Nephron (organoid): ENCODE data around the gene MGP.
A peak's percentile ranks its signal among the peaks of the same experiment; 100 is the strongest.

Experiments
- H3K27ac Mint-ChIP-seq, 3 experiments: 2 replicates each; pipeline ENCODE4 v1.8.0; 2020; ENCODE audit warnings: mixed read lengths in 3 of 3, mild to moderate bottlenecking in 2 of 3, moderate library complexity in 1 of 3
- H3K27me3 Mint-ChIP-seq: 2 replicates; pipeline ENCODE4 v1.8.0; 2021; ENCODE audit warnings: low read depth, mild to moderate bottlenecking, moderate library complexity, mixed read lengths
- H3K36me3 Mint-ChIP-seq: 2 replicates; pipeline ENCODE4 v1.8.0; 2020; ENCODE audit warnings: low read depth, mixed read lengths
- H3K4me1 Mint-ChIP-seq: 2 replicates; pipeline ENCODE4 v1.8.0; 2020; ENCODE audit warnings: mixed read lengths
- H3K4me3 Mint-ChIP-seq, 3 experiments: 2 replicates each; pipeline ENCODE4 v1.8.0; 2020; ENCODE audit warnings: mild to moderate bottlenecking in 3 of 3, mixed read lengths in 3 of 3, moderate library complexity in 2 of 3
- H3K9me3 Mint-ChIP-seq: 2 replicates; pipeline ENCODE4 v1.8.0; 2020; ENCODE audit warnings: mixed read lengths
- TF ChIP-seq, protein P1 (sequence below), 3 experiments: fragments of 200-600 bp; sonication (generic); IDR thresholded peaks; one replicate each; pipeline ENCODE4 v1.5.0; 2021; ENCODE audit warnings: antibody characterized with exemption in 3 of 3; ENCODE audit not compliant: unreplicated experiment in 3 of 3

Gene MGP

DNA sequence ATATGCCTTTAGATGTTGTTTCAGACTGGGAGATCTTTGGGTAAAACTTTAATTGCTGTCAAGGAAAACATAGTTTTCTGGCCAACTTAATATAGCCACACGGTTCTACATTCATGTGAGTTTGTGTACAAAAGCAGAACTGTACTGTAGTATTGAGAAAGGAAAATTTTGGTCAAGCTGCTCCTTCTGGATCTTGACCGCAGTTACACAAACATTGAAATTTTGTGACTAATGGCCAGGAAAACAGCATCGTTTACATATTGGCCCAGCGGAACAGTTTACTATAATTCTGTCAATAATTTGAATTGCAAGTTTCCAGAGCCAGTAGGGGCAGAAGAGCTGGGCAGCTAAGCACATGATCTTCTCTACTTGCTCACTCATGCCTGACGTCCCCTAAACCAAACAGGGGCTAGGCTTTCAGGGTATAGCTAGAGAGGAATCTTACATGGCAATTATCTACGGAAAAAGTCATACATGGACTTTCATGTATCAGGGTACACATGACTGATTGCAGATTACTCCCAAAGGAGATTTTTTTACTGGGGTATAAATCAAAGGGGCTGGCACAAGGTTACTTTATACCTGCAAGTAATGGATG lies 31.0 kb downstream of the MGP start:
- H3K36me3 Mint-ChIP-seq, result peaks cover 9% of the 10 kb centered on the region
- H3K27me3 Mint-ChIP-seq, result peaks cover 3% of the 10 kb centered on the region
- peak overlapping the region; percentile 33 to 61 (median 52) for H3K27ac Mint-ChIP-seq
- H3K4me3 Mint-ChIP-seq, result peak overlapping the region in 1 of 3 experiments; percentile 18
- peaks cover 15% of the 10 kb centered on the region for H3K4me1 Mint-ChIP-seq
- H3K9me3 Mint-ChIP-seq, result peaks cover 31% of the 10 kb centered on the region
- TF ChIP-seq, protein P1, sequence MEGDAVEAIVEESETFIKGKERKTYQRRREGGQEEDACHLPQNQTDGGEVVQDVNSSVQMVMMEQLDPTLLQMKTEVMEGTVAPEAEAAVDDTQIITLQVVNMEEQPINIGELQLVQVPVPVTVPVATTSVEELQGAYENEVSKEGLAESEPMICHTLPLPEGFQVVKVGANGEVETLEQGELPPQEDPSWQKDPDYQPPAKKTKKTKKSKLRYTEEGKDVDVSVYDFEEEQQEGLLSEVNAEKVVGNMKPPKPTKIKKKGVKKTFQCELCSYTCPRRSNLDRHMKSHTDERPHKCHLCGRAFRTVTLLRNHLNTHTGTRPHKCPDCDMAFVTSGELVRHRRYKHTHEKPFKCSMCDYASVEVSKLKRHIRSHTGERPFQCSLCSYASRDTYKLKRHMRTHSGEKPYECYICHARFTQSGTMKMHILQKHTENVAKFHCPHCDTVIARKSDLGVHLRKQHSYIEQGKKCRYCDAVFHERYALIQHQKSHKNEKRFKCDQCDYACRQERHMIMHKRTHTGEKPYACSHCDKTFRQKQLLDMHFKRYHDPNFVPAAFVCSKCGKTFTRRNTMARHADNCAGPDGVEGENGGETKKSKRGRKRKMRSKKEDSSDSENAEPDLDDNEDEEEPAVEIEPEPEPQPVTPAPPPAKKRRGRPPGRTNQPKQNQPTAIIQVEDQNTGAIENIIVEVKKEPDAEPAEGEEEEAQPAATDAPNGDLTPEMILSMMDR (IDR thresholded peaks at IDR 0.05; ENCODE audit: unreplicated experiment in 3 of 3), result no peak

DNA sequence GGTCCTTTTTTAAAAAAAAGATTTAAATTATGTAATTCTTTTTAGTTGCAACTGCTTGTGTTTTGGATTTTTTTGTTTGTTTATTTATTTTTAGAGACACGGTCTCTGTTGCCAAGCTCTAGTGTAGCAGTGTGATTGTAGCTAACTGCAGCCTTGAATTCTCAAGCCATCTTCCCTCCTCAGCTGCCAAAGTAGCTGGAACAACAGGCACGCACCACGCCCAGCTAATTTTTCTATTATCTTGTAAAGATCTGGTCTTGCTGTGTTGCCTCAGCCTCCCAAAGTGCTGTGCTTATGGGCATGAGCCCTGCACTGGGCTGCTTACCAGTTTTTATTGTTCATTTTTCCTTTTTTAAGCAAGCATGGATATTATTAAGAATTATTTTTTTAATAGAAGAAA lies 31.7 kb downstream of the MGP start:
- TF ChIP-seq, protein P1 (IDR thresholded peaks at IDR 0.05; ENCODE audit: unreplicated experiment in 3 of 3), result no peak
- Mint-ChIP-seq H3K4me1 (peaks cover 23% of the 10 kb centered on the region), H3K4me3 (no peak overlapping the region), H3K27ac (no peak overlapping the region), H3K9me3 (peaks cover 24% of the 10 kb centered on the region), H3K27me3 (no peaks in the 10 kb centered on the region), H3K36me3 (peaks cover 6% of the 10 kb centered on the region)

DNA sequence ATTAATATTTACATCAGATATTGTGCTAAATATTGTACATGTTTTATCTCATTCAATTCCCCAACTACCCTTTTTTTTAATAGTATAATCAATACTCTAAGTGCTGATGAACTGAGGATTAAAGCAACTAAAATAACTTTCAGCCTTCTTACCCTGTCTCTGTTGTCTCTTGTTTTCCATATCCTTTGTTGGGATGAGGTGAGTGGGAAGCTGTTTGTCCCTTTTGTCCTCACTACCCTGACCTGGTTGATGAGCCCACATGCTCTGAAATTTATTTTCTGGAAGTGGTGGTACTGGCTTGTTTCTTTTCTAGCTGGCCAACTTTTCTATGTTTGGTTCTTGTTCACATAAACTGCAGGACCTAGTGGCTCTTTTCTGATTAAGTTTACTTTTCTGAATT lies 32.8 kb downstream of the MGP start:
- Mint-ChIP-seq H3K4me3 (no peak overlapping the region), H3K27me3 (no peaks in the 10 kb centered on the region), H3K27ac (no peak overlapping the region), H3K4me1 (peaks cover 33% of the 10 kb centered on the region), H3K36me3 (peaks cover 6% of the 10 kb centered on the region), H3K9me3 (peaks cover 15% of the 10 kb centered on the region)
- TF ChIP-seq, protein P1 (IDR thresholded peaks at IDR 0.05; ENCODE audit: unreplicated experiment in 3 of 3), result no peak

DNA sequence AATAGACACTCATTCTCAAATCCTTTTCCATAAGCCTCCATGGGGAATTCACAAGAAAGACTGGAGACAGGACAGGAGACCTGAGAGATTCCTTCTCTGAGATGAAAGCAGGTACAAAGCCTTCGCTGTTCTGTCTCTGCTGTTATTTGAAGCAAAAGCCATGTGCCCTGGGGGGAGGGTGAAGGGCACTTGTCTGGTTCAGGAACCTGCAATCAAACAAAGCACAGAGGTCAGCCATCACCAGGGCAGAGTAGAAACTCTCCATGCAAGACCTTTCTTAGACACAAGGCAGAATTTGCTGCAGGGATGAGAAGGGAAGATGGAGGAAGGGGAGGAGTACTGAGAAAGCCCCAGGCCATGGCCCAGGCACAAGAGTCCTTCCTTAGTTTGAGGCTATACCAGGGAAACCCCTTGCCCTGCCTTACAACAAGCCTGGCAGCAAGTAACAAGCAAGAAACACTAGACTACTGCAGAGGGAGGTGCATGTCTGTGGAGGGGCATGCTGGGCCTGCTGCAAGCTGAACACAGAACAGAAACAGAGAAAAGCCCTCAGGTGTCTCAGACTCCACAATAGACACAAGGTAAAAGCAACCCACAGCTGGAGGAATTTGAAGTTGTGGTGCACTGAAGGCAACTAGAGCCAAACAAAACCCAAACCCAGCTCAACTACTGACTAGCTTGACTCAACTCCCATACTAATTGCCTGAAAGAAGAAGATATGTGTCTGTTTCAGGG lies 34.6 kb downstream of the MGP start:
- Mint-ChIP-seq H3K27me3 (no peaks in the 10 kb centered on the region), H3K4me1 (peaks cover 49% of the 10 kb centered on the region), H3K27ac (peak overlapping the region in 2 of 3 experiments; percentile 43 to 51), H3K9me3 (peaks cover 2% of the 10 kb centered on the region), H3K36me3 (no peaks in the 10 kb centered on the region), H3K4me3 (no peak overlapping the region)
- TF ChIP-seq, protein P1 (IDR thresholded peaks at IDR 0.05; ENCODE audit: unreplicated experiment in 3 of 3), result no peak

DNA sequence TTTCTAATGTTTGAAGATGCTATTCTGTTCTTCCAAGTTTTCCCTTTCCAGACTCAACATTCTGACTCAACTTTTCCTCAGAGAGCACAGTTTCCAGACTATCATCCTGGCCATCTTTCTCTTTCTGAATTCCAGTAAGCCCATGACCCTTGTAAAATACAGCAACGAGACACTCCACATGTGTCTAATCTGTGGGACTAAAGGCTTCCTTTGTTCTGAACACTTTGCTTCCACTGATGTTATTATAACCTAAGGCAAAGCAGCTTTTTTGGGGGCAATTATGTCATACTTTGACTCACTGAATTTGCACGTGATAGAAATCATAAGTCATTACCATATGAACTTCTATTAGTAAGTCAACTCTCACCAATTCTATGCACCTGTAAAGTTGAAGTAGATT lies 36.0 kb downstream of the MGP start:
- Mint-ChIP-seq H3K4me3 (no peak overlapping the region), H3K27me3 (no peaks in the 10 kb centered on the region), H3K4me1 (peaks cover 50% of the 10 kb centered on the region), H3K36me3 (no peaks in the 10 kb centered on the region), H3K27ac (peak overlapping the region; percentile 32 to 76 (median 69)), H3K9me3 (no peaks in the 10 kb centered on the region)
- TF ChIP-seq, protein P1 (IDR thresholded peaks at IDR 0.05; ENCODE audit: unreplicated experiment in 3 of 3), result no peak
